Measurements from ENCODE around the gene SMIM44. TPM values are rescaled to one million over a fixed set of nuclear protein-coding genes. Genes with fewer than 3 reads are reported as not detected.

SMIM44 gene
- total RNA-seq, 2 donors from 2014 or later, result not detected

- no peak overlapping the region for H3K4me3 Mint-ChIP-seq
- no peak for ATAC-seq (replicated peaks)
- no peaks in the 10 kb centered on the region for H3K4me1 Mint-ChIP-seq
- H3K9me3 Mint-ChIP-seq, result no peaks in the 10 kb centered on the region
- H3K27me3 Mint-ChIP-seq, result no peaks in the 10 kb centered on the region
- peaks cover 11% of the 10 kb centered on the region for H3K36me3 Mint-ChIP-seq (ENCODE audit: low read depth)
- H3K27ac Mint-ChIP-seq, result peak overlapping the region; percentile 48
Measured at GRCh38 chr19:3466635-3467034, 16.6 kb downstream of the SMIM44 start.

GRCh38 chr19:3465552-3465951 is 17.7 kb downstream of the SMIM44 start:
- Mint-ChIP-seq H3K36me3 (ENCODE audit: low read depth) (peaks cover 11% of the 10 kb centered on the region), H3K4me1 (no peaks in the 10 kb centered on the region), H3K9me3 (no peaks in the 10 kb centered on the region), H3K4me3 (no peak overlapping the region), H3K27ac (no peak overlapping the region), H3K27me3 (no peaks in the 10 kb centered on the region)
- ATAC-seq (replicated peaks), result no peak

GRCh38 chr19:3464587-3465235 is 18.5 kb downstream of the SMIM44 start:
- no peak overlapping the region for H3K27ac Mint-ChIP-seq
- no peak for ATAC-seq (replicated peaks)
- peaks cover 11% of the 10 kb centered on the region for H3K36me3 Mint-ChIP-seq (ENCODE audit: low read depth)
- H3K4me1 Mint-ChIP-seq, result no peaks in the 10 kb centered on the region
- no peaks in the 10 kb centered on the region for H3K9me3 Mint-ChIP-seq
- H3K27me3 Mint-ChIP-seq, result no peaks in the 10 kb centered on the region
- no peak overlapping the region for H3K4me3 Mint-ChIP-seq

- no peak for ATAC-seq (replicated peaks)
- Mint-ChIP-seq H3K4me3 (no peak overlapping the region), H3K36me3 (ENCODE audit: low read depth) (peaks cover 11% of the 10 kb centered on the region), H3K27ac (no peak overlapping the region), H3K27me3 (no peaks in the 10 kb centered on the region), H3K4me1 (no peaks in the 10 kb centered on the region), H3K9me3 (no peaks in the 10 kb centered on the region)
Measured at GRCh38 chr19:3463714-3464586, 19.3 kb downstream of the SMIM44 start.

- Mint-ChIP-seq H3K4me3 (no peak overlapping the region), H3K9me3 (no peaks in the 10 kb centered on the region), H3K27ac (no peak overlapping the region), H3K36me3 (ENCODE audit: low read depth) (peaks cover 11% of the 10 kb centered on the region), H3K27me3 (no peaks in the 10 kb centered on the region), H3K4me1 (no peaks in the 10 kb centered on the region)
- ATAC-seq (replicated peaks), result no peak
Measured at GRCh38 chr19:3462991-3463713, 20.1 kb downstream of the SMIM44 start.

GRCh38 chr19:3459965-3460582 is 23.2 kb downstream of the SMIM44 start:
- Mint-ChIP-seq H3K36me3 (ENCODE audit: low read depth) (peaks cover 7% of the 10 kb centered on the region), H3K4me1 (no peaks in the 10 kb centered on the region), H3K9me3 (no peaks in the 10 kb centered on the region), H3K27me3 (no peaks in the 10 kb centered on the region), H3K27ac (no peak overlapping the region), H3K4me3 (no peak overlapping the region)
- no peak for ATAC-seq (replicated peaks)

GRCh38 chr19:3459089-3459881 is 24.0 kb downstream of the SMIM44 start:
- Mint-ChIP-seq H3K4me3 (no peak overlapping the region), H3K4me1 (no peaks in the 10 kb centered on the region), H3K36me3 (ENCODE audit: low read depth) (peaks cover 7% of the 10 kb centered on the region), H3K9me3 (no peaks in the 10 kb centered on the region), H3K27me3 (no peaks in the 10 kb centered on the region), H3K27ac (no peak overlapping the region)
- ATAC-seq (replicated peaks), result no peak

GRCh38 chr19:3458229-3459088 is 24.8 kb downstream of the SMIM44 start:
- Mint-ChIP-seq H3K36me3 (ENCODE audit: low read depth) (peaks cover 7% of the 10 kb centered on the region), H3K27me3 (no peaks in the 10 kb centered on the region), H3K4me3 (no peak overlapping the region), H3K4me1 (no peaks in the 10 kb centered on the region), H3K9me3 (no peaks in the 10 kb centered on the region), H3K27ac (no peak overlapping the region)
- ATAC-seq (replicated peaks), result no peak

GRCh38 chr19:3457528-3458228 is 25.6 kb downstream of the SMIM44 start:
- no peak for ATAC-seq (replicated peaks)
- H3K4me3 Mint-ChIP-seq, result no peak overlapping the region

GRCh38 chr19:3456925-3457527 is 26.2 kb downstream of the SMIM44 start:
- no peaks in the 10 kb centered on the region for H3K4me1 Mint-ChIP-seq
- peaks cover 11% of the 10 kb centered on the region for H3K36me3 Mint-ChIP-seq (ENCODE audit: low read depth)
- H3K4me3 Mint-ChIP-seq, result no peak overlapping the region
- H3K27ac Mint-ChIP-seq, result no peak overlapping the region
- no peaks in the 10 kb centered on the region for H3K9me3 Mint-ChIP-seq
- H3K27me3 Mint-ChIP-seq, result no peaks in the 10 kb centered on the region
- no peak for ATAC-seq (replicated peaks)

More at GRCh38 chr19:3457528-3458228, 25.6 kb downstream of the SMIM44 start:
- Mint-ChIP-seq H3K27me3 (no peaks in the 10 kb centered on the region), H3K36me3 (ENCODE audit: low read depth) (peaks cover 8% of the 10 kb centered on the region), H3K4me1 (no peaks in the 10 kb centered on the region), H3K9me3 (no peaks in the 10 kb centered on the region), H3K27ac (no peak overlapping the region)

GRCh38 chr19:3455960-3456601 is 27.2 kb downstream of the SMIM44 start:
- H3K9me3 Mint-ChIP-seq, result no peaks in the 10 kb centered on the region
- no peak for ATAC-seq (replicated peaks)
- no peaks in the 10 kb centered on the region for H3K27me3 Mint-ChIP-seq
- H3K36me3 Mint-ChIP-seq (ENCODE audit: low read depth), result peaks cover 20% of the 10 kb centered on the region
- no peak overlapping the region for H3K4me3 Mint-ChIP-seq
- H3K4me1 Mint-ChIP-seq, result peaks cover 2% of the 10 kb centered on the region
- no peak overlapping the region for H3K27ac Mint-ChIP-seq

GRCh38 chr19:3455393-3455955 is 27.8 kb downstream of the SMIM44 start:
- Mint-ChIP-seq H3K9me3 (no peaks in the 10 kb centered on the region), H3K4me3 (no peak overlapping the region), H3K27ac (no peak overlapping the region), H3K4me1 (peaks cover 5% of the 10 kb centered on the region), H3K27me3 (no peaks in the 10 kb centered on the region), H3K36me3 (ENCODE audit: low read depth) (peaks cover 26% of the 10 kb centered on the region)
- no peak for ATAC-seq (replicated peaks)

Measured in activated T-helper 17 cell treated with anti-CD3 and anti-CD28 coated beads, Interleukin-2, amount 50 U/mL, for 72 hours (primary cell).